Lung (tissue), 12 donors: Measurements from ENCODE around the gene SLC12A3. TPM values are rescaled to one million over a fixed set of nuclear protein-coding genes. Genes with fewer than 3 reads are reported as not detected.
A peak's percentile ranks its signal among the peaks of the same experiment; 100 is the strongest.

Experiments used
- ATAC-seq: fragments of 200-7000 bp; cut with Tn5 transposase; one replicate; pipeline ENCODE4 v1.9.1; 2020; ENCODE audit warnings: moderate number of reproducible peaks; ENCODE audit not compliant: insufficient read depth, low FRiP score
- DNase-seq, 3 donors: peaks; one replicate each; pipeline ENCODE4 v3.0.0-alpha.2; 2013 to 2017
- H3K27ac ChIP-seq, 2 donors: one replicate each; pipeline ENCODE4 v1.5.1; 2013; ENCODE audit warnings: mild to moderate bottlenecking in 2 of 2, moderate library complexity in 2 of 2, control low read depth in 1 of 2, inconsistent platforms in 1 of 2, low read depth in 1 of 2, low read length in 1 of 2
- H3K27me3 ChIP-seq, 3 donors: one replicate each; pipeline ENCODE4 v1.5.1; 2013; ENCODE audit warnings: low read length in 2 of 3; ENCODE audit not compliant: control insufficient read depth in 3 of 3, insufficient read depth in 3 of 3
- H3K36me3 ChIP-seq, 4 donors: one replicate each; pipeline ENCODE4 v1.5.1; 2013; ENCODE audit warnings: low read length in 4 of 4, mild to moderate bottlenecking in 1 of 4, moderate library complexity in 1 of 4; ENCODE audit not compliant: control insufficient read depth in 4 of 4, insufficient read depth in 4 of 4
- H3K4me1 ChIP-seq, 5 donors: one replicate each; pipeline ENCODE4 v1.5.1; 2013; ENCODE audit warnings: low read length in 5 of 5, mild to moderate bottlenecking in 2 of 5, moderate library complexity in 1 of 5; ENCODE audit not compliant: control insufficient read depth in 5 of 5, insufficient read depth in 5 of 5
- H3K4me3 ChIP-seq: one replicate; pipeline ENCODE4 v1.5.1; 2013; ENCODE audit warnings: mild to moderate bottlenecking, control low read depth, moderate library complexity
- H3K9ac ChIP-seq, 2 donors: one replicate each; pipeline ENCODE4 v1.5.1; 2013; ENCODE audit warnings: low read length in 2 of 2, control low read depth in 1 of 2; ENCODE audit not compliant: insufficient read depth in 1 of 2
- H3K9me3 ChIP-seq, 4 donors: one replicate each; pipeline ENCODE4 v1.5.1; 2013; ENCODE audit warnings: low read length in 3 of 4, mild to moderate bottlenecking in 1 of 4, moderate library complexity in 1 of 4; ENCODE audit not compliant: control insufficient read depth in 4 of 4, insufficient read depth in 3 of 4
- WGBS, 2 donors: extraction: QIAGEN DNeasy Blood & Tissue Kit; methylation state at CpG; one replicate each; pipeline ENCODE4 v1.1.7; 2013; 5-methylcytosine and 5-hydroxymethylcytosine counted together
- polyA plus RNA-seq, 2 donors: library from polyadenylated mRNA; stranded (reverse); fragments of 200-250 nt; gene quantifications; one replicate each; pipeline ENCODE4 v1.2.1, GENCODE V29; 2013
- total RNA-seq, 2 donors: library from RNA; depleted of rRNA in 1 of 2; stranded (reverse); fragments of >200 nt in 1 of 2; gene quantifications; one replicate each; pipeline ENCODE4 v1.2.1, GENCODE V29; 2014 to 2021
- TF ChIP-seq, protein P1 (sequence below): IDR thresholded peaks from 2 replicates; pipeline ENCODE4 v1.5.1; 2012; ENCODE audit warnings: mild to moderate bottlenecking; ENCODE audit errors: control extremely low read depth, extremely low read depth
- donor health status: control.
- donor health status: control.
- donor health status: Bipolar disorder and iron deficiency.
- donor health status: healthy.
- donor health status: DM: yes; HTN: yes; CAD: no.

Gene SLC12A3
- total and polyA plus RNA-seq, 4 donors: 0.04 to 0.07 TPM; not detected in 2

DNA sequence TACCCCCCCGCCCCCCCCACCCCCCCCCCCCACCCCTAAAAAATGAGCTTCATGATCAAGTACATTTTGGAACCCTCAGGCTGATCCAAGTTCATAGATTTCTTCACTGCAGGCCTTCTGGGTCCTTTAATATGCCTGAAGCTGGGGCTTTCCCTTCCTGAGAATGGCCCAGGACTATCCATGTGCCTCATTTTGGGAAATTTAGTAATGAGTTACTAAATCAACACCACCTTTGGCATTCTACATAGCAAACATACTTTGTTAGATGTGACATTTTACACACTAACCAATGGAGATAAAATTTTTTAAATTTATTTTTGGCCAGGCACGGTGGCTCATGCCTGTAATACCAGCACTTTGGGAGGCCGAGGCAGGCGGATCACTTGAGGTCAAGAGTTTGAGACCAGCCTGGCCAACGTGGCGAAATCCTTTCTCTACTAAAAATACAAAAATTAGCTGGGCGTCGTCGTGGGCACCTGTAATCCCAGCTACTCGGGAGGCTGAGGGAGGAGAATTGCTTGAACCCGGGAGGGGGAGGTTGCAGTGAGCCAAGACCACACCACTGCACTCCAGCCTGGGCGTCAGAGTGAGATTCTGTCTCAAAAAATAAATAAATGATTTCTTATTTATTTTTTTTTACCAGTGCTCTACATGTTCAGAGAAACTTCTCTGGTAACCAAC lies 81.0 kb downstream of the SLC12A3 start:
- Histone ChIP-seq H3K9me3 (no peaks in the 10 kb centered on the region), H3K4me3 (no peak overlapping the region), H3K27me3 (no peaks in the 10 kb centered on the region), H3K27ac (no peak overlapping the region), H3K9ac (no peak overlapping the region), H3K36me3 (peaks cover 25 to 39% (median 35%) of the 10 kb centered on the region in 4 donors), H3K4me1 (peaks cover 0 to 2% (median 0%) of the 10 kb centered on the region in 5 donors)
- 64 to 79% methylated on average over 12 of the region's 12 CpGs for WGBS, 2 donors
- TF ChIP-seq, protein P1, sequence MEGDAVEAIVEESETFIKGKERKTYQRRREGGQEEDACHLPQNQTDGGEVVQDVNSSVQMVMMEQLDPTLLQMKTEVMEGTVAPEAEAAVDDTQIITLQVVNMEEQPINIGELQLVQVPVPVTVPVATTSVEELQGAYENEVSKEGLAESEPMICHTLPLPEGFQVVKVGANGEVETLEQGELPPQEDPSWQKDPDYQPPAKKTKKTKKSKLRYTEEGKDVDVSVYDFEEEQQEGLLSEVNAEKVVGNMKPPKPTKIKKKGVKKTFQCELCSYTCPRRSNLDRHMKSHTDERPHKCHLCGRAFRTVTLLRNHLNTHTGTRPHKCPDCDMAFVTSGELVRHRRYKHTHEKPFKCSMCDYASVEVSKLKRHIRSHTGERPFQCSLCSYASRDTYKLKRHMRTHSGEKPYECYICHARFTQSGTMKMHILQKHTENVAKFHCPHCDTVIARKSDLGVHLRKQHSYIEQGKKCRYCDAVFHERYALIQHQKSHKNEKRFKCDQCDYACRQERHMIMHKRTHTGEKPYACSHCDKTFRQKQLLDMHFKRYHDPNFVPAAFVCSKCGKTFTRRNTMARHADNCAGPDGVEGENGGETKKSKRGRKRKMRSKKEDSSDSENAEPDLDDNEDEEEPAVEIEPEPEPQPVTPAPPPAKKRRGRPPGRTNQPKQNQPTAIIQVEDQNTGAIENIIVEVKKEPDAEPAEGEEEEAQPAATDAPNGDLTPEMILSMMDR: no peak
- DNase-seq (no peak), ATAC-seq (no peak)

DNA sequence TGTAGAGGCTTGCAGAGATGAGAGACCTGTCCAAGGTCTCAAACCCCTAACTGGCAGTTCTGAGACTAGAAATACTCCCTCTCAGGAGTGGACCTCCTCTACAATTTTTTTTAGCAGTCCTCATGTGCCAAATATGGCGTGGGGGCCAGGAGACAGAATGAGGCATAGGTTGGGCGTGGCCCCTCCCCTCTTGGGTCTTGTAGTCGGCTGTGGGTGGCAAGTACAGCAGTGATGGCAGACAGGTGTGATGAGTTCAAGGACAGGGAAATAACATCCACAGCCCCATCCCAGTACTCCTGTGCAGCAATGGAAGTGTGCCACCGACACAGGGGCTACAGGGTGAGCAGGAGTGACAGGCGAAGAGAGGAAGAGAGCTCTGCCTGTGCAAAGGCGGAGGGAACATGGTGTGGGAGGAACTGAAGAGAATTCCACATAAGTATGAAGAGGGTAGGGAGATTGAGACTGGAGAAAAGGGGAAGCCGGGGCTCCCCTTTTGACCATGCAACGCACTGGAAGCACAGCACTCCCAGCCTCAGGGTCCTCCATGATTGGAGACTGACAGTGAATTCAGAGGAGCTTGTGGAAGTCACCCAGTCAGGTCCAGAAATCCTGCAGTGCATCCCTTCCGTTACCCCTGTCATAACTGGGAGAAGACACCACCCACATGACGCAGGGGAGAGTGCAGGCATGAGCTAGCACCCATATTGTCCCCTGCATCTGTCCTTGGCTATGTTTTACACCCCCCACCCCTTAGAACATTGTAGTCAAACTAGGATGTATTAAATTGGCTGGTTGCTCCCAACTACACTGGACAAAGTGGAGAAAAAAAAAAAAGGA lies 82.0 kb downstream of the SLC12A3 start:
- DNase-seq (no peak), ATAC-seq (no peak)
- H3K4me3 ChIP-seq: no peak overlapping the region
- H3K27me3 ChIP-seq: no peaks in the 10 kb centered on the region
- H3K9me3 ChIP-seq: no peaks in the 10 kb centered on the region
- peaks cover 19 to 31% (median 28%) of the 10 kb centered on the region in 4 donors for H3K36me3 ChIP-seq
- TF ChIP-seq, protein P1: no peak
- H3K4me1 ChIP-seq: peaks cover 0 to 2% (median 0%) of the 10 kb centered on the region in 5 donors
- 80 to 87% methylated on average over 10 of the region's 10 CpGs for WGBS, 2 donors
- H3K27ac ChIP-seq: peak overlapping the region in 1 of 2 donors; percentile 5
- H3K9ac ChIP-seq: no peak overlapping the region

DNA sequence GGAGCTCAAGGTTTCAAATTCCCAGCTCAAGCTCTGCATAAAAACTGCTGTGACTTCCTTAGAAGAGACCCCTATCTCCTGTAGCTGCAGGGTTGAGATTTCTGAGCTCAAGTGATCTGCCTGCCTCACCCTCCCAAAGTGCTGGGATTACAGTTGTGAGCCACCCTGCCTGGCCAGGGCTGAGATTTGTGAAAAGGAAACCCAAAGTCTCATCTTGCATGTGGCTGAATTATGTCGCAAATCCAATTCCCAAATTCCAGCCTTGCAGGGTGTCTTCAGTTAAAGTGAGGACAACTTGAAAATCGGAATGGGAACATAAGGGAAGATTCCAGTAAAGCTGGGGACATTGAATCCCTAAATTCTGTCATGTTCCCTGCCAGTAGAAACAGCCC lies 82.6 kb downstream of the SLC12A3 start:
- H3K27ac ChIP-seq: no peak overlapping the region
- H3K4me3 ChIP-seq: no peak overlapping the region
- no peaks in the 10 kb centered on the region for H3K27me3 ChIP-seq
- H3K9me3 ChIP-seq: no peaks in the 10 kb centered on the region
- DNase-seq: no peak
- TF ChIP-seq, protein P1: no peak
- peaks cover 0 to 1% (median 0%) of the 10 kb centered on the region in 5 donors for H3K4me1 ChIP-seq
- H3K36me3 ChIP-seq: peaks cover 19 to 26% (median 25%) of the 10 kb centered on the region in 4 donors
- 93% methylated on average over 2 of the region's 2 CpGs for WGBS, 2 donors
- no peak overlapping the region for H3K9ac ChIP-seq
- ATAC-seq: no peak
